A549 (cell line): ENCODE results near the gene KCNJ10. TPM values are rescaled to one million over a fixed set of nuclear protein-coding genes. Genes with fewer than 3 reads are reported as not detected.

Experiments
- ATAC-seq, 2 experiments: fragments of 200-7000 bp in 1 of 2; fragments of >200 bp in 1 of 2; cut with Nextera tagmentation in 1 of 2; cut with Tn5 transposase in 1 of 2; 3 replicates each; pipeline versions ENCODE4 v1.8.0 to v1.9.1; 2018 to 2020; ENCODE audit warnings: mild to moderate bottlenecking in 1 of 2, moderate library complexity in 1 of 2
- CTCF ChIA-PET: fragments of 300-600 bp; sonication (Branson Sonifier 250); formaldehyde crosslinking; extraction: SDS; loops from one replicate; lab custom pipeline; 2021; ENCODE audit warnings: antibody characterized with exemption, inconsistent platforms; lab: Yijun Ruan, JAX
- POLR2A ChIA-PET: fragments of 350-600 bp; formaldehyde crosslinking; extraction: SDS; loops from one replicate; lab custom pipeline; 2021; ENCODE audit warnings: antibody characterized with exemption, inconsistent platforms; lab: Yijun Ruan, JAX
- DNase-seq, 2 experiments: peaks; one replicate each; pipeline versions ENCODE4 v3.0.0 to v3.0.0-alpha.2; 2011 to 2016; ENCODE audit warnings: low read depth in 1 of 2, low spot score in 1 of 2
- FAIRE-seq: peaks from 2 replicates; lab custom pipeline; 2011; peaks lifted over from hg19 to GRCh38; lab: Jason Lieb, UNC
- H3K27ac ChIP-seq, 2 experiments: fragments of >200 bp; sonication (Bioruptor Twin); formaldehyde crosslinking; 3 replicates each; pipeline ENCODE4 v1.5.1; 2016 to 2017
- H3K4me1 ChIP-seq: fragments of >200 bp; sonication (Bioruptor Twin); formaldehyde crosslinking; 3 replicates; pipeline ENCODE4 v1.6.1; 2016
- H3K4me2 ChIP-seq: fragments of >200 bp; sonication (Bioruptor Twin); formaldehyde crosslinking; 3 replicates; pipeline ENCODE4 v1.6.1; 2016
- H3K4me3 ChIP-seq: fragments of >200 bp; sonication (Bioruptor Twin); formaldehyde crosslinking; 3 replicates; pipeline ENCODE4 v1.5.1; 2016
- H3K9me3 ChIP-seq: fragments of >200 bp; sonication (Bioruptor Twin); formaldehyde crosslinking; 3 replicates; pipeline ENCODE4 v1.6.1; 2016
- ATOH8 ChIP-seq: fragments of 250-450 bp; sonication (Bioruptor Pico); IDR thresholded peaks from 2 replicates; pipeline ENCODE4 v1.5.0; 2020; ENCODE audit warnings: low read depth, mild to moderate bottlenecking, moderate library complexity
- CBX8 ChIP-seq: fragments of 200-600 bp; sonication (generic); IDR thresholded peaks from 2 replicates; pipeline ENCODE4 v1.6.1; 2016
- CEBPB ChIP-seq, 2 experiments: fragments of >200 bp in 1 of 2; sonication (Bioruptor Twin) in 1 of 2; formaldehyde crosslinking in 1 of 2; IDR thresholded peaks; 2 replicates each; pipeline ENCODE4 v1.6.1; 2012 to 2016
- CHD2 ChIP-seq: fragments of 150-350 bp; IDR thresholded peaks from 2 replicates; pipeline ENCODE4 v1.6.1; 2014; ENCODE audit warnings: low read length; ENCODE audit not compliant: partially characterized antibody
- CHD4 ChIP-seq: fragments of 200-600 bp; sonication (generic); IDR thresholded peaks from 2 replicates; pipeline ENCODE4 v1.6.1; 2016; ENCODE audit warnings: antibody characterized with exemption, mild to moderate bottlenecking, borderline replicate concordance
- E2F6 ChIP-seq: IDR thresholded peaks from 2 replicates; pipeline ENCODE4 v1.6.1; 2012; ENCODE audit warnings: low read depth, borderline replicate concordance
- ESRRA ChIP-seq: fragments of 150-350 bp; IDR thresholded peaks from 2 replicates; pipeline ENCODE4 v1.6.1; 2014; ENCODE audit warnings: mild to moderate bottlenecking, low read length, borderline replicate concordance
- FOSL2 ChIP-seq, 2 experiments: fragments of 450-650 bp in 1 of 2; fragments of >200 bp in 1 of 2; sonication (Bioruptor Twin) in 1 of 2; formaldehyde crosslinking; IDR thresholded peaks; 2 replicates each; pipeline versions ENCODE4 v1.5.0 to v1.6.1; 2016 to 2020; ENCODE audit warnings: mild to moderate bottlenecking in 1 of 2, moderate library complexity in 1 of 2
- HEYL ChIP-seq: fragments of 250-450 bp; sonication (Bioruptor Pico); IDR thresholded peaks from 2 replicates; pipeline ENCODE4 v1.8.0; 2021; ENCODE audit warnings: mild to moderate bottlenecking, moderate library complexity
- HOXA7 ChIP-seq: fragments of 250-450 bp; sonication (Bioruptor Pico); IDR thresholded peaks from 2 replicates; pipeline ENCODE4 v1.5.0; 2020; ENCODE audit warnings: mild to moderate bottlenecking, moderate library complexity
- KDM5A ChIP-seq: fragments of 200-600 bp; sonication (generic); IDR thresholded peaks from 2 replicates; pipeline ENCODE4 v1.6.1; 2016; ENCODE audit warnings: antibody characterized with exemption, mild to moderate bottlenecking
- NFE2L2 ChIP-seq: fragments of 150-350 bp; conservative IDR thresholded peaks from 2 replicates; pipeline ENCODE4 v1.6.1; 2014; ENCODE audit warnings: low read length
- NPAS2 ChIP-seq: fragments of 250-450 bp; sonication (Bioruptor Pico); IDR thresholded peaks from 2 replicates; pipeline ENCODE4 v1.8.0; 2022; ENCODE audit warnings: mild to moderate bottlenecking, moderate library complexity, borderline replicate concordance
- POLR2AphosphoS2 ChIP-seq: conservative IDR thresholded peaks from 2 replicates; pipeline ENCODE4 v1.6.1; 2012; ENCODE audit warnings: low read length, improper control_type of control experiment, inconsistent platforms
- RARB ChIP-seq: fragments of 250-450 bp; sonication (Bioruptor Pico); IDR thresholded peaks from 2 replicates; pipeline ENCODE4 v1.8.0; 2021; ENCODE audit warnings: mild to moderate bottlenecking, moderate library complexity
- REST ChIP-seq: fragments of 200-600 bp; sonication (generic); IDR thresholded peaks from 2 replicates; pipeline ENCODE4 v1.6.1; 2016; ENCODE audit warnings: antibody characterized with exemption, mild to moderate bottlenecking, moderate library complexity
- RNF2 ChIP-seq: fragments of 200-600 bp; sonication (generic); IDR thresholded peaks from 2 replicates; pipeline ENCODE4 v1.6.1; 2016; ENCODE audit warnings: low read depth, mild to moderate bottlenecking, antibody characterized with exemption, moderate library complexity, borderline replicate concordance
- ZC3H11A ChIP-seq: fragments of 450-650 bp; IDR thresholded peaks from 2 replicates; pipeline ENCODE4 v1.6.1; 2014; ENCODE audit warnings: antibody characterized with exemption, mild to moderate bottlenecking
- ZFP36 ChIP-seq: fragments of 450-650 bp; IDR thresholded peaks from 2 replicates; pipeline ENCODE4 v1.6.1; 2014; ENCODE audit warnings: borderline replicate concordance; ENCODE audit not compliant: partially characterized antibody
- ZSCAN20 ChIP-seq: fragments of 250-450 bp; sonication (Bioruptor Pico); IDR thresholded peaks from 2 replicates; pipeline ENCODE4 v1.8.0; 2022; ENCODE audit warnings: mild to moderate bottlenecking, moderate library complexity
- WGBS: methylation state at CpG from one replicate; pipeline ENCODE4 v1.1.6; 2017; ENCODE audit errors: missing lambda C conversion rate; 5-methylcytosine and 5-hydroxymethylcytosine counted together
- polyA plus RNA-seq, 4 experiments: library from polyadenylated mRNA; depleted of rRNA in 3 of 4; stranded (reverse); fragments of >200 nt; fragmentation: RNase III in 1 of 4; extraction: RNeasy Plus Mini Kit Qiagen cat#74134 plus additional on column Dnase treatment in 1 of 4; gene quantifications; 2 replicates in 3 of 4; 3 replicates in 1 of 4; pipeline ENCODE4 v1.2.3, GENCODE V29; 2011 to 2017
- TF ChIP-seq, protein P1 (sequence below): fragments of >200 bp; sonication (Bioruptor Twin); formaldehyde crosslinking; IDR thresholded peaks from 3 replicates; pipeline ENCODE4 v1.5.1; 2016
- TF ChIP-seq, protein P2 (sequence below): fragments of 450-650 bp; IDR thresholded peaks from 2 replicates; pipeline ENCODE4 v1.6.1; 2014; ENCODE audit warnings: antibody characterized with exemption

Gene KCNJ10
- polyA plus RNA-seq, 2 of the 4 experiments (the other 2 are of a cell fraction), result 0.05 TPM; not detected in 1

DNA sequence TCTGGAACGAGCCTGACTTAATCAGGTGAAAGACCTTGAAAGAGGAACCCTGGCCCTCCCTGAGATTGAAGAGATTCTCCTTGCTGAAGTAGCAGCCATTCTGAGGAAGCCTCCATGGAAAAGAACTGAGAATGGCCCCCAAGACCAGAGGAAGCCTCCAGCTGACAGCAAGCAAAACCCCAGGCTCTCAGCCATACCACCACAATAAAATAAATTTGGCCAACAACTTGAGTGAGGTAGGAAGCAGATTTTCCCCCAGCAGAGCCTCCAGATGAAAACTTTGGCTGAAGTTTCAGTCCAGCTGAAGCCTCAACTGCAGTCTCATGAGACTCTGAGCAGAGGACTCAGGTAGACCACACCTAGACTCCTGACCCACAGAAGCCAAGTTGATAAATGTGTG is 82.0 kb downstream of the KCNJ10 start:
- WGBS, result 11% methylated on average over 1 of the region's 1 CpG
- no peak for ATAC-seq
- POLR2A ChIA-PET, result no interaction called here

GRCh38 chr1:159987186-159987585 is 82.8 kb downstream of the KCNJ10 start:
- no peak overlapping the region for H3K4me2 ChIP-seq
- no peaks in the 10 kb centered on the region for H3K9me3 ChIP-seq
- 60% methylated on average over 4 of the region's 4 CpGs for WGBS
- no peaks in the 10 kb centered on the region; the same call in 2 of the 3 replicates for H3K4me1 ChIP-seq
- ChIA-PET POLR2A (no interaction called here), CTCF (interaction anchor here (1.1 to 1.3 kb wide), 2 partner anchors 20 to 50 kb away, joined by 3 to 4 read pairs; no protein-coding TSS in a partner anchor)
- H3K4me3 ChIP-seq, result no peak overlapping the region
- ATAC-seq, result no peak
- no peak overlapping the region for H3K27ac ChIP-seq
- FAIRE-seq, result no peak
- no peak for DNase-seq
- no peak for TF ChIP-seq HEYL (CRISPR knock-in tag)
- TF ChIP-seq, protein P1, sequence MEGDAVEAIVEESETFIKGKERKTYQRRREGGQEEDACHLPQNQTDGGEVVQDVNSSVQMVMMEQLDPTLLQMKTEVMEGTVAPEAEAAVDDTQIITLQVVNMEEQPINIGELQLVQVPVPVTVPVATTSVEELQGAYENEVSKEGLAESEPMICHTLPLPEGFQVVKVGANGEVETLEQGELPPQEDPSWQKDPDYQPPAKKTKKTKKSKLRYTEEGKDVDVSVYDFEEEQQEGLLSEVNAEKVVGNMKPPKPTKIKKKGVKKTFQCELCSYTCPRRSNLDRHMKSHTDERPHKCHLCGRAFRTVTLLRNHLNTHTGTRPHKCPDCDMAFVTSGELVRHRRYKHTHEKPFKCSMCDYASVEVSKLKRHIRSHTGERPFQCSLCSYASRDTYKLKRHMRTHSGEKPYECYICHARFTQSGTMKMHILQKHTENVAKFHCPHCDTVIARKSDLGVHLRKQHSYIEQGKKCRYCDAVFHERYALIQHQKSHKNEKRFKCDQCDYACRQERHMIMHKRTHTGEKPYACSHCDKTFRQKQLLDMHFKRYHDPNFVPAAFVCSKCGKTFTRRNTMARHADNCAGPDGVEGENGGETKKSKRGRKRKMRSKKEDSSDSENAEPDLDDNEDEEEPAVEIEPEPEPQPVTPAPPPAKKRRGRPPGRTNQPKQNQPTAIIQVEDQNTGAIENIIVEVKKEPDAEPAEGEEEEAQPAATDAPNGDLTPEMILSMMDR, result no peak
- TF ChIP-seq HOXA7 (CRISPR knock-in tag), result no peak
- no peak for TF ChIP-seq RARB
- no peak for TF ChIP-seq KDM5A
- no peak for TF ChIP-seq ZSCAN20
- TF ChIP-seq ZFP36, result no peak
- TF ChIP-seq ESRRA, result no peak
- no peak for TF ChIP-seq NPAS2 (CRISPR knock-in tag)
- TF ChIP-seq ZC3H11A, result no peak
- TF ChIP-seq CBX8, result no peak

More for the DNA sequence above, 82.0 kb downstream of the KCNJ10 start:
- Histone ChIP-seq H3K4me3 (no peak overlapping the region), H3K4me2 (no peak overlapping the region), H3K9me3 (no peaks in the 10 kb centered on the region), H3K27ac (no peak overlapping the region), H3K4me1 (no peaks in the 10 kb centered on the region; the same call in 2 of the 3 replicates)
- FAIRE-seq (no peak), DNase-seq (no peak)
- CTCF ChIA-PET, result interaction anchor here (0.8 to 1.4 kb wide), 4 partner anchors 9 to 19 kb away, joined by 3 to 5 read pairs (median 3); no protein-coding TSS in a partner anchor
- TF ChIP-seq CHD4, result no peak
- no peak for TF ChIP-seq ZSCAN20
- TF ChIP-seq CHD2, result no peak
- no peak for TF ChIP-seq NFE2L2
- TF ChIP-seq FOSL2 (IDR thresholded peaks at IDR 0.05), result no peak
- TF ChIP-seq FOSL2 (CRISPR knock-in tag; IDR thresholded peaks at IDR 0.05), result no peak
- no peak for TF ChIP-seq KDM5A
- no peak for TF ChIP-seq REST
- no peak for TF ChIP-seq CEBPB (IDR thresholded peaks at IDR 0.05)
- no peak for TF ChIP-seq POLR2AphosphoS2
- no peak for TF ChIP-seq E2F6
- TF ChIP-seq, protein P2, sequence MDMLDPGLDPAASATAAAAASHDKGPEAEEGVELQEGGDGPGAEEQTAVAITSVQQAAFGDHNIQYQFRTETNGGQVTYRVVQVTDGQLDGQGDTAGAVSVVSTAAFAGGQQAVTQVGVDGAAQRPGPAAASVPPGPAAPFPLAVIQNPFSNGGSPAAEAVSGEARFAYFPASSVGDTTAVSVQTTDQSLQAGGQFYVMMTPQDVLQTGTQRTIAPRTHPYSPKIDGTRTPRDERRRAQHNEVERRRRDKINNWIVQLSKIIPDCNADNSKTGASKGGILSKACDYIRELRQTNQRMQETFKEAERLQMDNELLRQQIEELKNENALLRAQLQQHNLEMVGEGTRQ, result no peak
- no peak for TF ChIP-seq ATOH8 (CRISPR knock-in tag)
- TF ChIP-seq RNF2, result no peak
